Measurements from ENCODE around the gene DOCK2. TPM values are rescaled to one million over a fixed set of nuclear protein-coding genes. Genes with fewer than 3 reads are reported as not detected.

Gene DOCK2
- total and polyA plus RNA-seq, 2 of the 8 experiments (the other 6 are each of a cell fraction or from before 2014, with no cell fraction given) = 3.9 to 5.7 TPM

DNA sequence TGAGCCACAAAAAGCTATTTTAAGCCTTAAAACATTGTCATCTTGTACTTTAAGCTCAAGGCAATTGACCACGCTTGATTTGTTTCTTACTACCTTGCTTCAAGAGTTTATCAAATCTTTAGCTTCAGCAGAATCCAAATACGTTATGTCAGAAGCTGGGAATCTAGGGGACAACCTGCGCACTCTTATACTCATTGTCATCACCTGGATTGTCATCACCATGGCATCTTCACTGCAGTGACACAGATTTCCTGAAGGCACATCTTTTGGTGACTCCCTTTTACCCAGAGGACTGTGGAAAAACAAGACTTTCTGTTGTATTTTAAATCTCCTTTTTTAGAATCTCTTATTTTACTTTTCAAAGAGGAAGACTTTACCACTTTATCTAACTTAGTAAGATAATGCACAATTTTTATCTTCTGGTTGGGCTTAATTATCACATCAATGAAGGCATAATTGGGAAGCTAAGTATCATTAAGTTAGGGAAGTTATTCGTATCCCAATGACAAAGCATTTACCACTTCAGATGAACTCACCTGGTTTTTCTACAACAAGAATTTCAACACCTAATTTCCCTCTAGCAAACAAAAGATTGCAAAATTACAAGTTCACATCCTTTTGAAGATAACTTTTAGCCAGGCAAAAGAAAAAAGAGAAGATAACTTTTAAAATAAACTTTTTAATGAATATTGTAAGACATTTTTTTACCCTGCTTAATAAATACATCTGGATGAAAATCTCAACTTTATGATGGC, 162.0 kb downstream of the DOCK2 start (continued):
- TF ChIP-seq, protein P1, sequence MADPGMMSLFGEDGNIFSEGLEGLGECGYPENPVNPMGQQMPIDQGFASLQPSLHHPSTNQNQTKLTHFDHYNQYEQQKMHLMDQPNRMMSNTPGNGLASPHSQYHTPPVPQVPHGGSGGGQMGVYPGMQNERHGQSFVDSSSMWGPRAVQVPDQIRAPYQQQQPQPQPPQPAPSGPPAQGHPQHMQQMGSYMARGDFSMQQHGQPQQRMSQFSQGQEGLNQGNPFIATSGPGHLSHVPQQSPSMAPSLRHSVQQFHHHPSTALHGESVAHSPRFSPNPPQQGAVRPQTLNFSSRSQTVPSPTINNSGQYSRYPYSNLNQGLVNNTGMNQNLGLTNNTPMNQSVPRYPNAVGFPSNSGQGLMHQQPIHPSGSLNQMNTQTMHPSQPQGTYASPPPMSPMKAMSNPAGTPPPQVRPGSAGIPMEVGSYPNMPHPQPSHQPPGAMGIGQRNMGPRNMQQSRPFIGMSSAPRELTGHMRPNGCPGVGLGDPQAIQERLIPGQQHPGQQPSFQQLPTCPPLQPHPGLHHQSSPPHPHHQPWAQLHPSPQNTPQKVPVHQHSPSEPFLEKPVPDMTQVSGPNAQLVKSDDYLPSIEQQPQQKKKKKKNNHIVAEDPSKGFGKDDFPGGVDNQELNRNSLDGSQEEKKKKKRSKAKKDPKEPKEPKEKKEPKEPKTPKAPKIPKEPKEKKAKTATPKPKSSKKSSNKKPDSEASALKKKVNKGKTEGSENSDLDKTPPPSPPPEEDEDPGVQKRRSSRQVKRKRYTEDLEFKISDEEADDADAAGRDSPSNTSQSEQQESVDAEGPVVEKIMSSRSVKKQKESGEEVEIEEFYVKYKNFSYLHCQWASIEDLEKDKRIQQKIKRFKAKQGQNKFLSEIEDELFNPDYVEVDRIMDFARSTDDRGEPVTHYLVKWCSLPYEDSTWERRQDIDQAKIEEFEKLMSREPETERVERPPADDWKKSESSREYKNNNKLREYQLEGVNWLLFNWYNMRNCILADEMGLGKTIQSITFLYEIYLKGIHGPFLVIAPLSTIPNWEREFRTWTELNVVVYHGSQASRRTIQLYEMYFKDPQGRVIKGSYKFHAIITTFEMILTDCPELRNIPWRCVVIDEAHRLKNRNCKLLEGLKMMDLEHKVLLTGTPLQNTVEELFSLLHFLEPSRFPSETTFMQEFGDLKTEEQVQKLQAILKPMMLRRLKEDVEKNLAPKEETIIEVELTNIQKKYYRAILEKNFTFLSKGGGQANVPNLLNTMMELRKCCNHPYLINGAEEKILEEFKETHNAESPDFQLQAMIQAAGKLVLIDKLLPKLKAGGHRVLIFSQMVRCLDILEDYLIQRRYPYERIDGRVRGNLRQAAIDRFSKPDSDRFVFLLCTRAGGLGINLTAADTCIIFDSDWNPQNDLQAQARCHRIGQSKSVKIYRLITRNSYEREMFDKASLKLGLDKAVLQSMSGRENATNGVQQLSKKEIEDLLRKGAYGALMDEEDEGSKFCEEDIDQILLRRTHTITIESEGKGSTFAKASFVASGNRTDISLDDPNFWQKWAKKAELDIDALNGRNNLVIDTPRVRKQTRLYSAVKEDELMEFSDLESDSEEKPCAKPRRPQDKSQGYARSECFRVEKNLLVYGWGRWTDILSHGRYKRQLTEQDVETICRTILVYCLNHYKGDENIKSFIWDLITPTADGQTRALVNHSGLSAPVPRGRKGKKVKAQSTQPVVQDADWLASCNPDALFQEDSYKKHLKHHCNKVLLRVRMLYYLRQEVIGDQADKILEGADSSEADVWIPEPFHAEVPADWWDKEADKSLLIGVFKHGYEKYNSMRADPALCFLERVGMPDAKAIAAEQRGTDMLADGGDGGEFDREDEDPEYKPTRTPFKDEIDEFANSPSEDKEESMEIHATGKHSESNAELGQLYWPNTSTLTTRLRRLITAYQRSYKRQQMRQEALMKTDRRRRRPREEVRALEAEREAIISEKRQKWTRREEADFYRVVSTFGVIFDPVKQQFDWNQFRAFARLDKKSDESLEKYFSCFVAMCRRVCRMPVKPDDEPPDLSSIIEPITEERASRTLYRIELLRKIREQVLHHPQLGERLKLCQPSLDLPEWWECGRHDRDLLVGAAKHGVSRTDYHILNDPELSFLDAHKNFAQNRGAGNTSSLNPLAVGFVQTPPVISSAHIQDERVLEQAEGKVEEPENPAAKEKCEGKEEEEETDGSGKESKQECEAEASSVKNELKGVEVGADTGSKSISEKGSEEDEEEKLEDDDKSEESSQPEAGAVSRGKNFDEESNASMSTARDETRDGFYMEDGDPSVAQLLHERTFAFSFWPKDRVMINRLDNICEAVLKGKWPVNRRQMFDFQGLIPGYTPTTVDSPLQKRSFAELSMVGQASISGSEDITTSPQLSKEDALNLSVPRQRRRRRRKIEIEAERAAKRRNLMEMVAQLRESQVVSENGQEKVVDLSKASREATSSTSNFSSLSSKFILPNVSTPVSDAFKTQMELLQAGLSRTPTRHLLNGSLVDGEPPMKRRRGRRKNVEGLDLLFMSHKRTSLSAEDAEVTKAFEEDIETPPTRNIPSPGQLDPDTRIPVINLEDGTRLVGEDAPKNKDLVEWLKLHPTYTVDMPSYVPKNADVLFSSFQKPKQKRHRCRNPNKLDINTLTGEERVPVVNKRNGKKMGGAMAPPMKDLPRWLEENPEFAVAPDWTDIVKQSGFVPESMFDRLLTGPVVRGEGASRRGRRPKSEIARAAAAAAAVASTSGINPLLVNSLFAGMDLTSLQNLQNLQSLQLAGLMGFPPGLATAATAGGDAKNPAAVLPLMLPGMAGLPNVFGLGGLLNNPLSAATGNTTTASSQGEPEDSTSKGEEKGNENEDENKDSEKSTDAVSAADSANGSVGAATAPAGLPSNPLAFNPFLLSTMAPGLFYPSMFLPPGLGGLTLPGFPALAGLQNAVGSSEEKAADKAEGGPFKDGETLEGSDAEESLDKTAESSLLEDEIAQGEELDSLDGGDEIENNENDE (IDR thresholded peaks at IDR 0.05; ENCODE audit: insufficient replicate concordance, low read length) = no peak
- no peak for TF ChIP-seq BRCA1 (IDR thresholded peaks at IDR 0.05; ENCODE audit: low read depth, low read length)
- TF ChIP-seq KDM1A (IDR thresholded peaks at IDR 0.05; ENCODE audit: borderline replicate concordance, low read length) = no peak
- TF ChIP-seq NANOG (IDR thresholded peaks at IDR 0.05; ENCODE audit: insufficient read depth, low read depth, low read length, poor library complexity, severe bottlenecking) = no peak
